GM21576 (cell line): Measurements from ENCODE around the gene CBX5.
A peak's percentile ranks its signal among the peaks of the same experiment; 100 is the strongest.
"Not testable (repeated sequence)": the region's sequence is repeated elsewhere in the genome, so short reads cannot be mapped to it uniquely, and the experiment has no call there.

Experiments used
- ATAC-seq: cut with Tn5 transposase; IDR thresholded peaks from one replicate; pipeline ENCODE4 v1.9.1; 2021; ENCODE audit warnings: mild to moderate bottlenecking, moderate library complexity; ENCODE audit not compliant: unreplicated experiment

Gene CBX5

GRCh38 chr12:54270345-54270744 lies 9.6 kb downstream of the CBX5 start:
- ATAC-seq: no peak

- ATAC-seq: no peak
Observed at GRCh38 chr12:54266852-54267251, 13.1 kb downstream of the CBX5 start.

- no peak for ATAC-seq
Observed at GRCh38 chr12:54265364-54265812, 14.5 kb downstream of the CBX5 start.

- ATAC-seq: no peak
Observed at GRCh38 chr12:54262403-54262925, 17.5 kb downstream of the CBX5 start.

- ATAC-seq: no peak
Observed at GRCh38 chr12:54261815-54262402, 18.0 kb downstream of the CBX5 start.

GRCh38 chr12:54259194-54260011 lies 20.5 kb downstream of the CBX5 start:
- ATAC-seq: peak; percentile 67

- ATAC-seq: no peak
Observed at GRCh38 chr12:54258201-54258681, 21.7 kb downstream of the CBX5 start.

GRCh38 chr12:54257332-54257731 lies 22.6 kb downstream of the CBX5 start:
- ATAC-seq: no peak

GRCh38 chr12:54253240-54253639 lies 26.7 kb downstream of the CBX5 start:
- ATAC-seq: no peak

- ATAC-seq: no peak
Observed at GRCh38 chr12:54251667-54252284, 28.1 kb downstream of the CBX5 start.

- no peak for ATAC-seq
Observed at GRCh38 chr12:54249489-54249888, 30.4 kb downstream of the CBX5 start.

GRCh38 chr12:54246011-54246641 lies 33.8 kb downstream of the CBX5 start:
- ATAC-seq: no peak

- ATAC-seq: no peak
Observed at GRCh38 chr12:54240971-54241588, 38.8 kb downstream of the CBX5 start.

GRCh38 chr12:54240129-54240528 lies 39.8 kb downstream of the CBX5 start:
- no peak for ATAC-seq

GRCh38 chr12:54239620-54240019 lies 40.3 kb downstream of the CBX5 start:
- no peak for ATAC-seq

- no peak for ATAC-seq
Observed at GRCh38 chr12:54238531-54238930, 41.4 kb downstream of the CBX5 start.

- no peak for ATAC-seq
Observed at GRCh38 chr12:54232790-54233189, 47.1 kb downstream of the CBX5 start.

GRCh38 chr12:54231269-54231668 lies 48.7 kb downstream of the CBX5 start:
- ATAC-seq: not testable (repeated sequence)

GRCh38 chr12:54230555-54230954 lies 49.4 kb downstream of the CBX5 start:
- ATAC-seq: no peak

- no peak for ATAC-seq
Observed at GRCh38 chr12:54229624-54230212, 50.2 kb downstream of the CBX5 start.
